ENCODE measurements around the gene TBX19. TPM values are rescaled to one million over a fixed set of nuclear protein-coding genes. Genes with fewer than 3 reads are reported as not detected.

TBX19 gene
- total and polyA plus RNA-seq, 2 experiments from 2014 or later = 0.57 to 1.9 TPM

GRCh38 chr1:168252204-168252733 lies 28.4 kb upstream of the TBX19 start:
- Histone ChIP-seq H3K4me2 (no peak overlapping the region), H3K27ac (no peak overlapping the region), H3K9me3 (ENCODE audit: low read depth) (peaks cover 13% of the 10 kb centered on the region), H2AFZ (no peak overlapping the region), H3K4me3 (no peak overlapping the region), H3K4me1 (ENCODE audit: insufficient read depth) (no peaks in the 10 kb centered on the region), H3K79me2 (peaks cover 37% of the 10 kb centered on the region), H3K27me3 (no peaks in the 10 kb centered on the region), H3K9me2 (replicated peaks; ENCODE audit: insufficient read depth) (no peaks in the 10 kb centered on the region), H3K36me3 (replicated peaks; ENCODE audit: insufficient read depth, low read depth) (peaks cover 3% of the 10 kb centered on the region), H4K20me1 (ENCODE audit: insufficient read depth, poor library complexity, severe bottlenecking) (no peaks in the 10 kb centered on the region)
- 87% methylated on average over 3 of the region's 3 CpGs for WGBS (ENCODE audit: low lambda C conversion rate, missing lambda C conversion rate)
- no peak for DNase-seq (ENCODE audit: low spot score)
- TF ChIP-seq EZH2 (IDR thresholded peaks at IDR 0.05; ENCODE audit: borderline replicate concordance) = no peak
- no peak for TF ChIP-seq CTCF (IDR thresholded peaks at IDR 0.05; ENCODE audit: poor library complexity)
- no peak for TF ChIP-seq EZH2phosphoT487 (IDR thresholded peaks at IDR 0.05; ENCODE audit: low read depth, severe bottlenecking, unreplicated experiment)

GRCh38 chr1:168256164-168256563 lies 24.5 kb upstream of the TBX19 start:
- H3K27ac ChIP-seq = no peak overlapping the region
- no peak overlapping the region for H2AFZ ChIP-seq
- H3K27me3 ChIP-seq = no peaks in the 10 kb centered on the region
- H3K9me3 ChIP-seq (ENCODE audit: low read depth) = peaks cover 13% of the 10 kb centered on the region
- no peak overlapping the region for H3K4me2 ChIP-seq
- peaks cover 6% of the 10 kb centered on the region for H3K36me3 ChIP-seq (replicated peaks; ENCODE audit: insufficient read depth, low read depth)
- no peaks in the 10 kb centered on the region for H3K9me2 ChIP-seq (replicated peaks; ENCODE audit: insufficient read depth)
- no peaks in the 10 kb centered on the region for H3K4me1 ChIP-seq (ENCODE audit: insufficient read depth)
- H4K20me1 ChIP-seq (ENCODE audit: insufficient read depth, poor library complexity, severe bottlenecking) = no peaks in the 10 kb centered on the region
- H3K79me2 ChIP-seq = peaks cover 11% of the 10 kb centered on the region
- no peak overlapping the region for H3K4me3 ChIP-seq
- TF ChIP-seq EZH2phosphoT487 (IDR thresholded peaks at IDR 0.05; ENCODE audit: low read depth, severe bottlenecking, unreplicated experiment) (no peak), EZH2 (IDR thresholded peaks at IDR 0.05; ENCODE audit: borderline replicate concordance) (no peak), CTCF (IDR thresholded peaks at IDR 0.05; ENCODE audit: poor library complexity) (no peak)
- WGBS (ENCODE audit: low lambda C conversion rate, missing lambda C conversion rate) = 100% methylated on average over 2 of the region's 2 CpGs
- DNase-seq (ENCODE audit: low spot score) = no peak

DNA sequence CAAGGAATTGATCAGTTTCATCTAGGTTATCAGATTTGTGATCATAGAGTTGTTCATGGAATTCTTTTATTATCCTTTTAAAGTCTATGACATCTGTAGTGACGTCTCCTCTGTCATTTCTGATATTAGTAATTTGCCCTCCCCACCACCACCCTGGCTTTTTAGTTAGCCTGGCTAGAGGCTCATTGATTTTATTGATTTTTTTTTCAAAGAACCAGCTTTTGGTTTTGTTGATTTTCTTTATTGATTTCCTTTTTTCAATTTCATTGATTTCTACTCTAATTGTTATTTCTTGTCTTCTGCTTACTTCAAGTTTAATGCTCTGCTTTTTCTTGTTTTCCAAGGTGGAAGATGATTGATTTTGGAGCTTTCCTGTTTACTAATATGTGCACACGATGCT lies 23.3 kb upstream of the TBX19 start:
- 75% methylated on average over 2 of the region's 2 CpGs for WGBS (ENCODE audit: low lambda C conversion rate, missing lambda C conversion rate)
- H3K27me3 ChIP-seq = no peaks in the 10 kb centered on the region
- no peak overlapping the region for H2AFZ ChIP-seq

More for the DNA sequence above, 23.3 kb upstream of the TBX19 start:
- Histone ChIP-seq H3K4me2 (no peak overlapping the region), H3K4me3 (no peak overlapping the region), H3K9me3 (ENCODE audit: low read depth) (peaks cover 13% of the 10 kb centered on the region), H3K79me2 (peaks cover 11% of the 10 kb centered on the region), H3K36me3 (replicated peaks; ENCODE audit: insufficient read depth, low read depth) (peaks cover 6% of the 10 kb centered on the region), H3K4me1 (ENCODE audit: insufficient read depth) (no peaks in the 10 kb centered on the region), H4K20me1 (ENCODE audit: insufficient read depth, poor library complexity, severe bottlenecking) (no peaks in the 10 kb centered on the region), H3K9me2 (replicated peaks; ENCODE audit: insufficient read depth) (no peaks in the 10 kb centered on the region), H3K27ac (no peak overlapping the region)
- no peak for DNase-seq (ENCODE audit: low spot score)
- TF ChIP-seq EZH2 (IDR thresholded peaks at IDR 0.05; ENCODE audit: borderline replicate concordance) = no peak
- no peak for TF ChIP-seq EZH2phosphoT487 (IDR thresholded peaks at IDR 0.05; ENCODE audit: low read depth, severe bottlenecking, unreplicated experiment)
- TF ChIP-seq CTCF (IDR thresholded peaks at IDR 0.05; ENCODE audit: poor library complexity) = no peak

Measured in hepatocyte (in vitro differentiated cells).